GM18873 (cell line): ENCODE measurements around the gene MRTFA.
"Not testable (repeated sequence)": the region's sequence is repeated elsewhere in the genome, so short reads cannot be mapped to it uniquely, and the experiment has no call there.

Experiments
- ATAC-seq: cut with Tn5 transposase; IDR thresholded peaks from one replicate; pipeline ENCODE4 v1.9.1; 2021; ENCODE audit warnings: mild to moderate bottlenecking, moderate library complexity, moderate number of reproducible peaks; ENCODE audit not compliant: unreplicated experiment, low FRiP score

Gene MRTFA

GRCh38 chr22:40636380-40637182, at the start of gene MRTFA:
Gene MRTFA, minus strand, starts transcription at chr22:40636719.
- ATAC-seq, result peak; percentile 89

GRCh38 chr22:40685406-40685805, 48.9 kb upstream of the MRTFA start:
- ATAC-seq, result no peak

GRCh38 chr22:40684728-40685127, 48.2 kb upstream of the MRTFA start:
- ATAC-seq, result no peak

- ATAC-seq, result no peak
Observed at GRCh38 chr22:40681451-40681850, 44.9 kb upstream of the MRTFA start.

- ATAC-seq, result no peak
Observed at GRCh38 chr22:40680819-40681183, 44.3 kb upstream of the MRTFA start.

- ATAC-seq, result no peak
Observed at GRCh38 chr22:40679964-40680818, 43.7 kb upstream of the MRTFA start.

- ATAC-seq, result no peak
Observed at GRCh38 chr22:40679249-40679963, 42.9 kb upstream of the MRTFA start, which contains the start of gene MCHR1. Gene MCHR1, plus strand, starts transcription at chr22:40679484. Its CDS starts 169 bp downstream, at chr22:40679653.

GRCh38 chr22:40678493-40679248, 42.2 kb upstream of the MRTFA start:
- no peak for ATAC-seq

- no peak for ATAC-seq
Observed at GRCh38 chr22:40676644-40677043, 40.1 kb upstream of the MRTFA start.

GRCh38 chr22:40676166-40676565, 39.6 kb upstream of the MRTFA start:
- ATAC-seq, result not testable (repeated sequence)

- no peak for ATAC-seq
Observed at GRCh38 chr22:40674274-40674673, 37.8 kb upstream of the MRTFA start.

- no peak for ATAC-seq
Observed at GRCh38 chr22:40673017-40673416, 36.5 kb upstream of the MRTFA start.

GRCh38 chr22:40671796-40672360, 35.4 kb upstream of the MRTFA start:
- ATAC-seq, result no peak

- ATAC-seq, result no peak
Observed at GRCh38 chr22:40671369-40671768, 34.9 kb upstream of the MRTFA start.

- ATAC-seq, result no peak
Observed at GRCh38 chr22:40670058-40670457, 33.5 kb upstream of the MRTFA start.

GRCh38 chr22:40668611-40669411, 32.3 kb upstream of the MRTFA start:
- no peak for ATAC-seq

GRCh38 chr22:40666151-40666848, 29.8 kb upstream of the MRTFA start:
- ATAC-seq, result no peak

GRCh38 chr22:40665312-40665711, 28.8 kb upstream of the MRTFA start:
- ATAC-seq, result no peak
